Heart left ventricle (tissue), 13 donors: ENCODE measurements around the gene TMEFF2.

Experiments
- POLR2A ChIP-seq, 2 donors: fragments of 450-650 bp; IDR thresholded peaks; one replicate each; pipeline ENCODE4 v1.6.1; 2017; ENCODE audit warnings: antibody characterized with exemption in 2 of 2, mild to moderate bottlenecking in 2 of 2, moderate library complexity in 2 of 2
- TF ChIP-seq, protein P1 (sequence below), 12 donors: fragments of 200-600 bp; sonication (generic) in 4 of 12; IDR thresholded peaks; one replicate each; pipeline versions ENCODE4 v1.5.0 to v1.8.0; 2018 to 2022; ENCODE audit warnings: antibody characterized with exemption in 12 of 12, mild to moderate bottlenecking in 5 of 12
- donor health status: ischemic (EF 13 %, LVEDD 7.1; RV severe dilation, severe dysfunction).
- donor health status: DM: no; HTN: yes; CAD: no.
- donor health status: DM: no; HTN: no; CAD: no.
- donor health status: ischemic (EF 25% LVEDD 6.9; RV normal size, moderate dysfunction).
- donor health status: ischemic (EF 25% LVEDD 5.7; RV mildly dilated, moderate dysfunction).
- donor health status: ischemic (EF 35%, LVEDD 5.7; RV mildly dilated, moderate dysfunction).
- donor health status: nonischemic (EF 11% LVEDD 7.7; RV severe dilation, severe dysfunction).
- donor health status: DM: yes; HTN: yes; CAD: no.
- donor health status: PGD.
- donor health status: ischemic (EF 29% LVEDD 5.4; RV normal size, mild dysfunction).
- donor health status: nonischemic (EF 23%, LVEDD 6.1; RV moderate dilation, normal function).

DNA sequence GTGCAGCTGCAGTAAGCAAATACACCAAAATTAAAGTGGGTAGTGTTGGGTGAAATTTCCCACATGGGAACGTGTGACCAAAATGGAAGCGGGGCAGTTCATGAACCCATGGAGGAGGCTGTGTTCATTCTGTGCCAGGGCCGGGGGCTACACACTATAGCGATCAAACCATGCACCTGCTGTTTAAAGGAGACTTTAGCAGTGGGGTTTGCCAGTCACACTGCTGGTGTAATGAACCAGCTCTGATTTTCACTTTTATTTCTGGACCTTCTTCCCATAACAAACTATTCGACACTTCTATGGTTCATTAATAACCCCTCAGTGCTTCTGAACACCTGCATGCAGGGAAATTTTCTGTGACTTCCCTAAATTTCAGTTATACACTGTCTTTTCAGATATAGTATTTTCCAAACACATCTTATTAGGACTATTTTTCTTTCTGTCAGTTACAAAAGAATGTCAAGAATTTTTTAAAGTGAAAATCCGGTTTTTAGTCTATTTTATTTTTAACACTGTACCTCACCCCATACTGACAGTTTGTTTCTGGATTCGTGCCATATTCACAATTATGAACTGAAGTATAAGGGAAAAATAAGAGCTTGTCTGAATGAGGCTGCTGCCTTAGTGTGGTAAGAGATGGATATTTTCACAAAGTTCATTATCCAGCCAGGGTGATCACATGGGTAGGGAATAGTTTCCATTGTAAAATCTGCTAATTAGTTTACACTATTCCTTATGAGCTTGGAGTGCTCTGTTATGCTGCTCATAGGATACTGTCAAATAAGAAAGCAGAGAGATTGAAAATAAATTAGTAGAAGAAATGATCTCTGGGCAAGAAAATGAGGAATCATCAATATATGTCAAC, 236.5 kb downstream of the TMEFF2 start:
- no peak for TF ChIP-seq POLR2A (IDR thresholded peaks at IDR 0.05)
- TF ChIP-seq, protein P1, sequence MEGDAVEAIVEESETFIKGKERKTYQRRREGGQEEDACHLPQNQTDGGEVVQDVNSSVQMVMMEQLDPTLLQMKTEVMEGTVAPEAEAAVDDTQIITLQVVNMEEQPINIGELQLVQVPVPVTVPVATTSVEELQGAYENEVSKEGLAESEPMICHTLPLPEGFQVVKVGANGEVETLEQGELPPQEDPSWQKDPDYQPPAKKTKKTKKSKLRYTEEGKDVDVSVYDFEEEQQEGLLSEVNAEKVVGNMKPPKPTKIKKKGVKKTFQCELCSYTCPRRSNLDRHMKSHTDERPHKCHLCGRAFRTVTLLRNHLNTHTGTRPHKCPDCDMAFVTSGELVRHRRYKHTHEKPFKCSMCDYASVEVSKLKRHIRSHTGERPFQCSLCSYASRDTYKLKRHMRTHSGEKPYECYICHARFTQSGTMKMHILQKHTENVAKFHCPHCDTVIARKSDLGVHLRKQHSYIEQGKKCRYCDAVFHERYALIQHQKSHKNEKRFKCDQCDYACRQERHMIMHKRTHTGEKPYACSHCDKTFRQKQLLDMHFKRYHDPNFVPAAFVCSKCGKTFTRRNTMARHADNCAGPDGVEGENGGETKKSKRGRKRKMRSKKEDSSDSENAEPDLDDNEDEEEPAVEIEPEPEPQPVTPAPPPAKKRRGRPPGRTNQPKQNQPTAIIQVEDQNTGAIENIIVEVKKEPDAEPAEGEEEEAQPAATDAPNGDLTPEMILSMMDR (IDR thresholded peaks at IDR 0.05) = no peak
